Calu3 (cell line): ENCODE measurements around the gene CEP55. TPM values are rescaled to one million over a fixed set of nuclear protein-coding genes. Genes with fewer than 3 reads are reported as not detected.

Source experiments
- BruUV-seq: library from RNA; stranded (reverse); fragments of 400-500 nt; replicated peaks from 2 replicates; lab custom pipeline; 2021; lab: Mats Ljungman, UMichigan
- CTCF ChIA-PET: fragments of 300-600 bp; sonication (Branson Sonifier 250); formaldehyde crosslinking; loops from one replicate; lab custom pipeline; 2022; ENCODE audit warnings: antibody characterized with exemption; lab: Charles Lee
- DNase-seq: peaks from one replicate; pipeline ENCODE4 v3.0.0; 2022
- H3K27ac Mint-ChIP-seq: one replicate; pipeline ENCODE4 v1.8.0; 2022; ENCODE audit warnings: mixed read lengths; ENCODE audit not compliant: unreplicated experiment
- H3K27me3 Mint-ChIP-seq: one replicate; pipeline ENCODE4 v1.8.0; 2022; ENCODE audit warnings: mixed read lengths; ENCODE audit not compliant: unreplicated experiment
- H3K36me3 Mint-ChIP-seq: one replicate; pipeline ENCODE4 v1.8.0; 2022; ENCODE audit warnings: mild to moderate bottlenecking, moderate library complexity, mixed read lengths; ENCODE audit not compliant: insufficient read depth, unreplicated experiment
- H3K4me1 Mint-ChIP-seq: one replicate; pipeline ENCODE4 v1.8.0; 2022; ENCODE audit warnings: mild to moderate bottlenecking, low read depth, mixed read lengths; ENCODE audit not compliant: unreplicated experiment
- H3K4me3 Mint-ChIP-seq: one replicate; pipeline ENCODE4 v1.8.0; 2022; ENCODE audit warnings: mild to moderate bottlenecking, low read depth, moderate library complexity, mixed read lengths; ENCODE audit not compliant: unreplicated experiment
- H3K9me3 Mint-ChIP-seq: one replicate; pipeline ENCODE4 v1.8.0; 2022; ENCODE audit warnings: low read depth, mixed read lengths; ENCODE audit not compliant: unreplicated experiment
- intact Hi-C: fragments of 100-400 bp; cut with micrococcal nuclease; formaldehyde crosslinking; loops from one replicate; pipeline ENCODE4 v1.10.0; 2022; ENCODE audit not compliant: unreplicated experiment
- total RNA-seq: library from RNA; stranded (reverse); gene quantifications from 2 replicates; pipeline ENCODE4 v1.2.3, GENCODE V29; 2022
- TF ChIP-seq, protein P1 (sequence below): fragments of 200-600 bp; IDR thresholded peaks from one replicate; pipeline ENCODE4 v1.8.0; 2022; ENCODE audit warnings: antibody characterized with exemption; ENCODE audit not compliant: unreplicated experiment

CEP55 gene
- total RNA-seq, 1 experiment from 2014 or later: 52.2 TPM

DNA sequence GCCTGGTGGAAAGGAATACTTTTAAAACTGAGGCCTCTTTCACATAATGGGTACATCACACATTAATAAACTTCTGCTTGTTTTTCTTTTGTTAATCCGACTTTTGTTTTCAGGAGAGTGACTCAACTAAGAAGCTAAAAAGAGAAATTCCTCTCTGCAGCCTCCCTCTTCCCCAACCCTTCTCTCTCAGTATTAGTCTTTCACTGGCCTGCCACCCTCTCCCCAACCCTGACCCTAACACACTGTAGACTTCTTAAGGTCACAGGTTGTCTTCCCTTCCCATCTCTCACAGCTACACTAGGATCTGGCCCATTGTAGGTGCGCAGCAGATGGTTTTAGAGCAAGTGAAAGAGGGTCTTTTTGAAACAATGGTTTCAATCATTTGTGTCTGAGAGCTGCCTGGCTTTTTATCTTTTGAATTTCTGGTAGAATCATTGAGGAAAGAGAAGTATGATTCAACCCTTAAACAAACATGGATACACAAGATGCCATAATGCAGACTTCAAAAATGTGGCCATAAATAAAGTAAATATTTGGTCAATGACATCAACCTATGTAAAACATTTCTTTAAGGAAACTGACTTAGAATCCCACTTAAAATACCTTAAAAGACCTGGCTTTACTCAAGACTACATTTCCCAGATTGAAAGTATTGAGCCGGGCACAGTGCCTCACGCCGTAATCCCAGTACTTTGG lies 52.1 kb downstream of the CEP55 start:
- Mint-ChIP-seq H3K27me3 (no peaks in the 10 kb centered on the region), H3K9me3 (no peaks in the 10 kb centered on the region), H3K36me3 (no peaks in the 10 kb centered on the region), H3K4me1 (peaks cover 20% of the 10 kb centered on the region), H3K27ac (peak overlapping the region; percentile 70), H3K4me3 (no peak overlapping the region)
- intact Hi-C loops: no loop called here
- peak; percentile 22 for DNase-seq
- no TSS peak for BruUV-seq
- TF ChIP-seq, protein P1, sequence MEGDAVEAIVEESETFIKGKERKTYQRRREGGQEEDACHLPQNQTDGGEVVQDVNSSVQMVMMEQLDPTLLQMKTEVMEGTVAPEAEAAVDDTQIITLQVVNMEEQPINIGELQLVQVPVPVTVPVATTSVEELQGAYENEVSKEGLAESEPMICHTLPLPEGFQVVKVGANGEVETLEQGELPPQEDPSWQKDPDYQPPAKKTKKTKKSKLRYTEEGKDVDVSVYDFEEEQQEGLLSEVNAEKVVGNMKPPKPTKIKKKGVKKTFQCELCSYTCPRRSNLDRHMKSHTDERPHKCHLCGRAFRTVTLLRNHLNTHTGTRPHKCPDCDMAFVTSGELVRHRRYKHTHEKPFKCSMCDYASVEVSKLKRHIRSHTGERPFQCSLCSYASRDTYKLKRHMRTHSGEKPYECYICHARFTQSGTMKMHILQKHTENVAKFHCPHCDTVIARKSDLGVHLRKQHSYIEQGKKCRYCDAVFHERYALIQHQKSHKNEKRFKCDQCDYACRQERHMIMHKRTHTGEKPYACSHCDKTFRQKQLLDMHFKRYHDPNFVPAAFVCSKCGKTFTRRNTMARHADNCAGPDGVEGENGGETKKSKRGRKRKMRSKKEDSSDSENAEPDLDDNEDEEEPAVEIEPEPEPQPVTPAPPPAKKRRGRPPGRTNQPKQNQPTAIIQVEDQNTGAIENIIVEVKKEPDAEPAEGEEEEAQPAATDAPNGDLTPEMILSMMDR: no peak
- CTCF ChIA-PET: interaction anchor here (0.6 to 0.7 kb wide), 3 partner anchors 15 to 107 kb away, joined by 3 to 10 read pairs (median 3); no protein-coding TSS in a partner anchor

DNA sequence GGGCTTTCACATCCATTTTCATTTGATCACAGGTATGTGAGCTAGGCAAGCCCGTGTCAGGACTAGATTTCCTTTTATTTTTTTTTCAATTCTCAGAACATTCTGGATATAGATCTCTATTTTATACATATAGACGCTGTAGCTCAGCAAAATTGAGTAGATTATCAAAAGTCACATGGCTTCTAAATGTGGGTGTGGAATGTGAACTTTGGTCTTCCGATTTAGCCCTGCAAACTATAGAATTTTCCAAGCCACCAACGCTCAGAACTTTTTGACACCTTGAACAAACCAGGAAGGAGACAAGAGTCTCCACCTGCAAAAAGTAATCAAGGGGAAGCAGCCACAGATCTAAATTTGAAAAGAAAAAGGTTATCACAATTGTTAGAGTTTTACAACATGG lies 54.2 kb downstream of the CEP55 start:
- CTCF ChIA-PET: no interaction called here
- H3K9me3 Mint-ChIP-seq: no peaks in the 10 kb centered on the region
- H3K4me3 Mint-ChIP-seq: no peak overlapping the region
- TF ChIP-seq, protein P1: no peak
- intact Hi-C loops: no loop called here
- no peak for DNase-seq
- no peaks in the 10 kb centered on the region for H3K27me3 Mint-ChIP-seq
- H3K27ac Mint-ChIP-seq: no peak overlapping the region
- BruUV-seq: no TSS peak
- H3K36me3 Mint-ChIP-seq: no peaks in the 10 kb centered on the region
- peaks cover 29% of the 10 kb centered on the region for H3K4me1 Mint-ChIP-seq

DNA sequence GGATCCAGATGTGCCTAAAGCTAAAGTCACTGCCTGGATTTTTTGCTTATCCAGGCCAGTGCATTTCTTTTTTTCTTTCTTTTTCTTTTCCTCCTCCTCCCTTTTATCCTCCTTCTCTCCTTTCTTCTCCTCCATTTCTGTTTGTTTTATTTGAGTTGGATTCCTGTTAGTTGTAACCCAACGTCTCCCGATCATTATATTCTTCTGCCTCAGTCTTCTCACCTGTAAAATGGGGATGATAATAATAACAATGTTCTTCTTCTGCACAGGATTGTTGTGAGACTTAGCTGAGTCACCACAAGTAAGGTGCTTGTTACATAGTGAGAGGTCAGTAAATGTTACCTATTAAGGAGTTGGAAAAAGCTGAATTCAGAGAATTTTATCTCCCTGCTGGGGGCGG lies 56.4 kb downstream of the CEP55 start:
- CTCF ChIA-PET: interaction anchor here (1.2 kb wide), 1 partner anchor 126 kb away, joined by 3 read pairs; no protein-coding TSS in a partner anchor
- H3K27ac Mint-ChIP-seq: no peak overlapping the region
- no peak for DNase-seq
- H3K4me1 Mint-ChIP-seq: peaks cover 29% of the 10 kb centered on the region
- H3K4me3 Mint-ChIP-seq: no peak overlapping the region
- H3K36me3 Mint-ChIP-seq: no peaks in the 10 kb centered on the region
- BruUV-seq: no TSS peak
- TF ChIP-seq, protein P1: no peak
- intact Hi-C loops: no loop called here
- no peaks in the 10 kb centered on the region for H3K9me3 Mint-ChIP-seq
- no peaks in the 10 kb centered on the region for H3K27me3 Mint-ChIP-seq

DNA sequence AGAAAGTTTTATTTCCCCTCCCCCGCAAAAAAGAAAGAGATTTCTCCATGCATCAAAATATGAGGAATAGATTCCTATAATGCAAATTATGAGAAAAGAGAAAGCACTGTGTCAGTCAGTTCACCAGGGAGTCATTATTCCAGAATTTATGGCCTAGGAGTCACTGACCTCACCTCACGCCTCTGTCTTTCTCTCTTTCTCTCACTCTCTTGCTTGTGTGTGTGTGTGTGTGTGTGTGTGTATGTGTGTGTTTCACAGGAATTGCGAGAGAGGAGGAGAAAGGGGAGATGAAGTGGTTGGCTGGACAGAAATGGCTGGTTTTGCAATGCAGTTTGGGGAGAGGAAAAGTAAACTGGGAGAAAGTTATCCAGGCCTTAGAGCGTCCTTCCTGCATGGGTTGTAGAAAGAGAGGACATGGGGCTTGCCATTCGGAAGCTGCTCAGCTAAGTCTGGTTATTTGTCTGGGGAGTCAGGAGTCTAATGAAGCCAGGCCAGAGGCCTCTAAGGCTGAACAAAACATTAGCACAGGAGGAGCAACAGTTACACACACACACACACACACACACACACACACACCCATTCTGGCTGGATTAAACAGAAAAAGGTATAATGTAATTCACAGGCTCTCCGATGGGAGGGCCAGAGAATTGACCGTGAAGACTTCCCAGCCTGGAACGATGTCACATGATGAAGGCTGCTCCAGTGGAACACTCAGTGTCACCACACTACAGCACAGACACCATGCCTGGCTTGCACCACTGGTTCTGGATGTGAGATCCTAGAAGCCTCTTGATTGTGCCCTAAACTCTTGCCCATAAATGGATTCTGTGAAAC lies 57.3 kb downstream of the CEP55 start:
- no peak for DNase-seq
- no TSS peak for BruUV-seq
- no peak overlapping the region for H3K27ac Mint-ChIP-seq
- H3K4me1 Mint-ChIP-seq: peaks cover 21% of the 10 kb centered on the region
- intact Hi-C loops: no loop called here
- CTCF ChIA-PET: interaction anchor here (0.6 to 1.3 kb wide), 3 partner anchors 15 to 126 kb away, joined by 3 to 69 read pairs (median 3); no protein-coding TSS in a partner anchor
- no peaks in the 10 kb centered on the region for H3K27me3 Mint-ChIP-seq
- H3K36me3 Mint-ChIP-seq: no peaks in the 10 kb centered on the region
- no peaks in the 10 kb centered on the region for H3K9me3 Mint-ChIP-seq
- TF ChIP-seq, protein P1: no peak
- H3K4me3 Mint-ChIP-seq: no peak overlapping the region
